HepG2 (cell line): ENCODE results near the gene FAM219A. TPM values are rescaled to one million over a fixed set of nuclear protein-coding genes. Genes with fewer than 3 reads are reported as not detected.
A peak's percentile ranks its signal among the peaks of the same experiment; 100 is the strongest.

Experiments
- HDAC2 ChIP-seq: sonication (generic); formaldehyde crosslinking; IDR thresholded peaks from 2 replicates; pipeline ENCODE4 v1.4.0; 2020; ENCODE audit warnings: missing genetic modification reagents
- HNF1A ChIP-seq, 2 experiments: sonication (generic) in 1 of 2; formaldehyde crosslinking in 1 of 2; IDR thresholded peaks; 2 replicates each; pipeline versions ENCODE4 v1.4.0 to v1.6.1; 2016 to 2020; ENCODE audit warnings: borderline replicate concordance in 1 of 2, low read depth in 1 of 2, mild to moderate bottlenecking in 1 of 2, missing genetic modification reagents in 1 of 2
- IKZF1 ChIP-seq: fragments of 450-650 bp; IDR thresholded peaks from 2 replicates; pipeline ENCODE4 v1.7.1; 2016
- NFE2L1 ChIP-seq: sonication (generic); formaldehyde crosslinking; IDR thresholded peaks from 2 replicates; pipeline ENCODE4 v1.4.0; 2020; ENCODE audit warnings: missing genetic modification reagents, mild to moderate bottlenecking, borderline replicate concordance
- PBX2 ChIP-seq: IDR thresholded peaks from 2 replicates; pipeline ENCODE4 v1.6.1; 2016; ENCODE audit warnings: control low read depth
- RARA ChIP-seq: IDR thresholded peaks from 2 replicates; pipeline ENCODE4 v1.6.1; 2016; ENCODE audit warnings: missing genetic modification reagents, missing compliant biosample characterization
- STAT5B ChIP-seq: sonication (generic); formaldehyde crosslinking; IDR thresholded peaks from 2 replicates; pipeline ENCODE4 v1.4.0; 2020; ENCODE audit warnings: missing genetic modification reagents
- TBL1XR1 ChIP-seq: fragments of 150-350 bp; IDR thresholded peaks from 2 replicates; pipeline ENCODE4 v1.6.1; 2014; ENCODE audit warnings: borderline replicate concordance, low read length; ENCODE audit not compliant: partially characterized antibody
- TEAD3 ChIP-seq: optimal IDR thresholded peaks from 2 replicates; pipeline ENCODE3; 2016; ENCODE audit warnings: borderline replicate concordance
- TERF1 ChIP-seq: sonication (generic); formaldehyde crosslinking; IDR thresholded peaks from 2 replicates; pipeline ENCODE4 v1.8.0; 2022; ENCODE audit warnings: mild to moderate bottlenecking, missing genetic modification reagents, moderate library complexity
- UBTF ChIP-seq: sonication (generic); formaldehyde crosslinking; IDR thresholded peaks from 2 replicates; pipeline ENCODE4 v1.4.0; 2020; ENCODE audit warnings: mild to moderate bottlenecking, missing genetic modification reagents
- ZNF598 ChIP-seq: sonication (generic); formaldehyde crosslinking; IDR thresholded peaks from 2 replicates; pipeline ENCODE4 v1.5.1; 2020; ENCODE audit warnings: mild to moderate bottlenecking, missing genetic modification reagents, borderline replicate concordance
- ZNF605 ChIP-seq: sonication (generic); formaldehyde crosslinking; IDR thresholded peaks from 2 replicates; pipeline ENCODE4 v1.8.0; 2022; ENCODE audit warnings: mild to moderate bottlenecking, missing genetic modification reagents
- polyA plus RNA-seq, 8 experiments: library from polyadenylated mRNA; depleted of rRNA in 3 of 8; stranded (reverse) in 7 of 8; unstranded in 1 of 8; fragments of >200 nt; fragmentation: Illumina TruSeq in 4 of 8; extraction: Trizol in 4 of 8; gene quantifications; 2 replicates each; pipeline versions ENCODE4 v1.2.1 to v1.2.3, GENCODE V29; 2011 to 2016; ENCODE audit warnings: low read depth in 4 of 8, missing spikeins in 1 of 8, mixed read lengths in 1 of 8; ENCODE audit not compliant: insufficient read depth in 1 of 8
- total RNA-seq, 5 experiments: library from RNA; depleted of rRNA; stranded (reverse); fragments of >200 nt; fragmentation: Illumina TruSeq; extraction: Trizol; gene quantifications; 2 replicates each; pipeline ENCODE4 v1.2.3, GENCODE V29; 2016; ENCODE audit warnings: low read depth in 1 of 5
- TF ChIP-seq, protein P1 (sequence below): sonication (generic); formaldehyde crosslinking; IDR thresholded peaks from 2 replicates; pipeline ENCODE4 v1.5.1; 2020; ENCODE audit warnings: mild to moderate bottlenecking, missing genetic modification reagents, moderate library complexity

FAM219A gene
- total and polyA plus RNA-seq, 2 of the 13 experiments (the other 11 are each of a cell fraction or from before 2014, with no cell fraction given) = 3.9 to 6.4 TPM

DNA sequence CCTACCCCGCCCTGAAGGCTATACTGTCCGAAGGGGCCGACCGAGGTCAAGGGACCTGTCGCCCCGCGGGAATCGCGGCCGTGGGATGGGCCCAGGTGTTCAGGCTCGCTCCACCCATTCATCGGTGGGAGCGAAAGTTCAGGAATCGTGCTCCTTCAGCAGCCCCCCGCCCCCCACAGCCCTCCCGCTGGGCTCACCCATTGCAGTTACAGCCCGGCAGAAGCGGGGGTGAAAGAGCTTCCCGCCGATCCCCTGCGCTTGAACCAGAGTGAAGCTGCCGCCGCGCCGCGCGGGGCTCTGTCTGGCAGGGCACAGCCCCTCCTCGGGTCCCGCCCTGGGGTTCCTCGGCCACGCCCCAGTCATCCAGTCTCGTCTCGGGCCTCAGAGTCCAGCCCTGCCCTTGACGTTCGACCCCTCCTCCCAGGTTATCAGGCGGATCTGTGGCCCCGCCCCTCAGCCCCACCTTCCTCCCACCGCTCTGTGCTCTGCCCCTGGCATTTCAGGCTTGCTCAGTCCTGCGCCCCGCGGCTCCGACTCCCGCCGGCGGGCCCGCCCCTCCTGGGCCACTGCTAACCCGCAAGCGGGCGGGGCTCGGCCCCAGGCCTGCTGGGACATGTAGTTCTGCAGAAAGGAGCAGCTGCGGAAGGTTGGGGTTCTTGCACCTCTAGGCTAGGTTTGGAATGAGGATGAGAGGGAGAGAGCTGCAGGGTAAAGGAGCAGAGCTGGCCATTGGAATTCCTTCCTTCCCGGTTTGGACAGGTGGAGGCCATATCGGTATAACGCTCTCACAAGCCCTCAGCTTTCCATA lies 81.6 kb downstream of the FAM219A start, which contains the start of gene MYORG (continued):
- no peak; the same call in 1 of the 2 replicates for TF ChIP-seq HNF1A (IDR thresholded peaks at IDR 0.05; ENCODE audit: low read depth)
- TF ChIP-seq HNF1A (CRISPR knock-in tag; IDR thresholded peaks at IDR 0.05; ENCODE audit: borderline replicate concordance) = peak; percentile 45; the same call in 1 of the 2 replicates
- TF ChIP-seq HDAC2 = peak; percentile 53; the same call in 1 of the 2 replicates
- no peak for TF ChIP-seq NFE2L1
- peak; percentile 84 for TF ChIP-seq TEAD3
- no peak for TF ChIP-seq IKZF1
- TF ChIP-seq TBL1XR1 = peak; percentile 22
- no peak for TF ChIP-seq ZNF598
- no peak for TF ChIP-seq PBX2 (CRISPR knock-in tag)
- TF ChIP-seq TERF1 (CRISPR knock-in tag) = no peak
- TF ChIP-seq, protein P1, sequence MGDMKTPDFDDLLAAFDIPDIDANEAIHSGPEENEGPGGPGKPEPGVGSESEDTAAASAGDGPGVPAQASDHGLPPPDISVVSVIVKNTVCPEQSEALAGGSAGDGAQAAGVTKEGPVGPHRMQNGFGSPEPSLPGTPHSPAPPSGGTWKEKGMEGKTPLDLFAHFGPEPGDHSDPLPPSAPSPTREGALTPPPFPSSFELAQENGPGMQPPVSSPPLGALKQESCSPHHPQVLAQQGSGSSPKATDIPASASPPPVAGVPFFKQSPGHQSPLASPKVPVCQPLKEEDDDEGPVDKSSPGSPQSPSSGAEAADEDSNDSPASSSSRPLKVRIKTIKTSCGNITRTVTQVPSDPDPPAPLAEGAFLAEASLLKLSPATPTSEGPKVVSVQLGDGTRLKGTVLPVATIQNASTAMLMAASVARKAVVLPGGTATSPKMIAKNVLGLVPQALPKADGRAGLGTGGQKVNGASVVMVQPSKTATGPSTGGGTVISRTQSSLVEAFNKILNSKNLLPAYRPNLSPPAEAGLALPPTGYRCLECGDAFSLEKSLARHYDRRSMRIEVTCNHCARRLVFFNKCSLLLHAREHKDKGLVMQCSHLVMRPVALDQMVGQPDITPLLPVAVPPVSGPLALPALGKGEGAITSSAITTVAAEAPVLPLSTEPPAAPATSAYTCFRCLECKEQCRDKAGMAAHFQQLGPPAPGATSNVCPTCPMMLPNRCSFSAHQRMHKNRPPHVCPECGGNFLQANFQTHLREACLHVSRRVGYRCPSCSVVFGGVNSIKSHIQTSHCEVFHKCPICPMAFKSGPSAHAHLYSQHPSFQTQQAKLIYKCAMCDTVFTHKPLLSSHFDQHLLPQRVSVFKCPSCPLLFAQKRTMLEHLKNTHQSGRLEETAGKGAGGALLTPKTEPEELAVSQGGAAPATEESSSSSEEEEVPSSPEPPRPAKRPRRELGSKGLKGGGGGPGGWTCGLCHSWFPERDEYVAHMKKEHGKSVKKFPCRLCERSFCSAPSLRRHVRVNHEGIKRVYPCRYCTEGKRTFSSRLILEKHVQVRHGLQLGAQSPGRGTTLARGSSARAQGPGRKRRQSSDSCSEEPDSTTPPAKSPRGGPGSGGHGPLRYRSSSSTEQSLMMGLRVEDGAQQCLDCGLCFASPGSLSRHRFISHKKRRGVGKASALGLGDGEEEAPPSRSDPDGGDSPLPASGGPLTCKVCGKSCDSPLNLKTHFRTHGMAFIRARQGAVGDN (CRISPR knock-in tag) = peak; percentile 78
- TF ChIP-seq ZNF605 (CRISPR knock-in tag) = peak; percentile 85
- peak; percentile 84 for TF ChIP-seq RARA (CRISPR knock-in tag)
- TF ChIP-seq UBTF = peak; percentile 49; the same call in 1 of the 2 replicates
- TF ChIP-seq STAT5B (CRISPR knock-in tag) = no peak
